Motor neuron (in vitro differentiated cells): ENCODE data around the gene ATF3. TPM values are rescaled to one million over a fixed set of nuclear protein-coding genes. Genes with fewer than 3 reads are reported as not detected.
"Not testable (repeated sequence)": the region's sequence is repeated elsewhere in the genome, so short reads cannot be mapped to it uniquely, and the experiment has no call there.

Experiments used
- ATAC-seq, 8 experiments: fragments of 200-7000 bp; cut with Tn5 transposase; replicated peaks in 6 of 8; 2 replicates each; pipeline ENCODE4 v1.8.0; 2021; ENCODE audit warnings: mild to moderate bottlenecking in 8 of 8, moderate library complexity in 8 of 8
- H3K27ac ChIP-seq, 2 donors: fragments of 250-450 bp; sonication (Bioruptor Pico); 2 replicates each; pipeline ENCODE4 v1.9.0; 2021; ENCODE audit warnings: antibody characterized with exemption in 2 of 2, mild to moderate bottlenecking in 2 of 2, moderate library complexity in 1 of 2
- H3K4me1 ChIP-seq, 2 donors: fragments of 250-450 bp; sonication (Bioruptor Pico); replicated peaks in 1 of 2; 2 replicates each; pipeline ENCODE4 v1.6.1; 2021; ENCODE audit warnings: antibody characterized with exemption in 2 of 2, mild to moderate bottlenecking in 2 of 2, moderate library complexity in 1 of 2
- H3K4me3 ChIP-seq, 5 donors: fragments of 250-450 bp; sonication (Bioruptor Pico); 2 replicates each; pipeline ENCODE4 v1.9.0; 2021; ENCODE audit warnings: antibody characterized with exemption in 5 of 5, mild to moderate bottlenecking in 5 of 5, moderate library complexity in 4 of 5
- WGBS, 10 experiments: fragments of 450-650 bp; shearing (Covaris generic); methylation state at CpG; one replicate each; pipeline ENCODE4 v1.0.0; 2022; 5-methylcytosine and 5-hydroxymethylcytosine counted together
- in situ Hi-C, 9 experiments: fragments of 400-800 bp; cut with MboI; loops; one replicate each; pipeline ENCODE4 v1.15.0; 2021; ENCODE audit warnings: low sequenced_read_pairs in 9 of 9, low pct_unique_long_range_greater_than_20kb in 2 of 9; ENCODE audit not compliant: unreplicated experiment in 9 of 9
- total RNA-seq, 8 experiments: library from RNA; unstranded; fragments of 300-600 nt; gene quantifications; 2 replicates each; pipeline versions ENCODE4 v1.2.3 to v1.2.4, GENCODE V29; 2022

The ATF3 gene
- total RNA-seq, 8 experiments from 2014 or later: 14.5 to 244 (median 28.7) TPM

- H3K4me1 ChIP-seq: peaks cover 0 to 2% of the 10 kb centered on the region in 2 donors
- H3K27ac ChIP-seq: no peak overlapping the region
- ATAC-seq: no peak
- in situ Hi-C loops: no loop called here
- no peak overlapping the region for H3K4me3 ChIP-seq
- WGBS, 10 experiments: 60 to 88% (median 84%) methylated on average over 1 to 5 of the region's 5 CpGs; no CpG with 5 or more reads in 4 of the 10 experiments
These were observed 19.5 kb downstream of the ATF3 start for GRCh38 chr1:212628046-212628445.

GRCh38 chr1:212628813-212629415 is 20.4 kb downstream of the ATF3 start:
- in situ Hi-C loops: no loop called here
- no peak for ATAC-seq
- WGBS, 10 experiments: 82 to 100% (median 89%) methylated on average over 1 to 5 of the region's 7 CpGs
- H3K4me3 ChIP-seq: no peak overlapping the region
- H3K27ac ChIP-seq: no peak overlapping the region
- H3K4me1 ChIP-seq: peaks cover 0 to 2% of the 10 kb centered on the region in 2 donors

DNA sequence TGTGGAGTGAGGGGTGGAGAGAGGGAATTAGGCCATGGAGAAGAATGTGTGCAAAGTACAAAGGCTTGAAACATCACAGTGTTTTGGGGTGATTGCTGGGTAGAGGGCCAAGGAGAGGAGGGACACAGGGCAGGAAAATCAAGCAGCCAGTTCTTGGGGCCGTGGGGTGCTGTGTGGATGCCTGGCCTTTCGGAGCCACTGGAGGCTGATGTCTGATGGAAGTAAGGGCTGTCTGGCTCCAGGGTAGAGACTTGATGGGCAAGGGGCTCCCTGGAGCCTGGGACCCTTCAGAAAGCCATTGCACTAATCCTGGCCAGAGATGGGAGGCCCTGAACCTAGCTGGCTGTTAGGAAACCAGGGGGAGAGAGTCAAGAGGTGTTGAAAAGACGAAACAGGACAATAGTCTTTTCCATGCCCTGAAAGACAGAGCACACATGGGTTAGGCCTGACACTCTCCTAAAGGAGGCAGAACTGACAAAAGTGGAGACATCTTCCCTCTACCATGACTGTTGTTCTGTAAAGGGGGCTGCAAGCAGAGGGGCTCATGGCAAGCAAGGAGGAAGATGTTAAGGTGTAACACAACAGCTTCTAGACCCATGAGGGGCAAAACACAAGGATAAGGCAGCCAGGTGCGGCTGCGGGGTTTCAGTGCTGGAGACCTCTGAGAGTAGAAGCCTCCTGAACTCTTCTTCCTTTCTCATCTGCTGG is 21.0 kb downstream of the ATF3 start:
- in situ Hi-C loops: no loop called here
- ATAC-seq: no peak
- no peak overlapping the region for H3K27ac ChIP-seq
- 46 to 100% (median 66%) methylated on average over 2 to 4 of the region's 5 CpGs; no CpG with 5 or more reads in 6 of the 10 experiments for WGBS, 10 experiments
- peaks cover 0 to 2% of the 10 kb centered on the region in 2 donors for H3K4me1 ChIP-seq
- no peak overlapping the region for H3K4me3 ChIP-seq

DNA sequence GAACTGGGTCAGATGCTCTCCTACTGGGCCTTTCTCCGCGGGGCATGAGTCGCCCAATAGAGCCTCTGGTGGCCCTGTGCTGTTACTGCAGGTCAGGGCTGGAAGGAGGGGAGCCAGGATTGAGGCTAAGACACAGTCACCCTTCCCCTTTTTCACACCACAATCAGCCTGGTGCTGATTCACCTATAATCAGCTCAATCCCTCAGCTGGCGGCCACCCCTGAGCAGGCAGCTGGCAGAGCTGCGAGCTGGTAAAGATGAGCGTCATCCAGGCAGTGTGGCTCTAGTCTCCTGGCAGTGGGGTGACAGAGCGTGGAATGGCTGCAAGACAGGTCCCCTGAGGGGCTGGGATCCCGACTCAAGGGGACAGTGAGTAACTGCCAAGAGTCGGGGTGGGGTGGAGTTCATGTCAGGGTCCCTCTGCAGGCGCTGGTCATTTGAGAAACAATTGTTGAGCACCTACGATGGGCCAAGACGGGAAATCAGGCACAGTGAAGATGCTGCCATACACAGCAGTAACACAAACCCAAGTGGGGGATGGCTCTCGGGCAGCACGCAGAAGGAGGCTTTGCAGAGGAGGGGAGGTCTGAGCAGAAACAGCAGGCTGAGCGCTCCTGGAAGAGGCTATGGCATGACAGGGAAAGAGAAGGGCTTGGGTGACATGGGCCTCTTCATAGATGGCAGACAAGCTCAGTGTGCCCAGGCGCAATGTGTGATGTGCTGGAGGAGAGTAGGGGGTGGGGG is 21.8 kb downstream of the ATF3 start:
- Histone ChIP-seq H3K27ac (no peak overlapping the region), H3K4me3 (no peak overlapping the region), H3K4me1 (peaks cover 0 to 2% of the 10 kb centered on the region in 2 donors)
- ATAC-seq: peak; percentile 15 to 96 (median 91)
- in situ Hi-C loops: no loop called here
- WGBS, 10 experiments: 40 to 92% (median 66%) methylated on average over 1 to 15 of the region's 16 CpGs

DNA sequence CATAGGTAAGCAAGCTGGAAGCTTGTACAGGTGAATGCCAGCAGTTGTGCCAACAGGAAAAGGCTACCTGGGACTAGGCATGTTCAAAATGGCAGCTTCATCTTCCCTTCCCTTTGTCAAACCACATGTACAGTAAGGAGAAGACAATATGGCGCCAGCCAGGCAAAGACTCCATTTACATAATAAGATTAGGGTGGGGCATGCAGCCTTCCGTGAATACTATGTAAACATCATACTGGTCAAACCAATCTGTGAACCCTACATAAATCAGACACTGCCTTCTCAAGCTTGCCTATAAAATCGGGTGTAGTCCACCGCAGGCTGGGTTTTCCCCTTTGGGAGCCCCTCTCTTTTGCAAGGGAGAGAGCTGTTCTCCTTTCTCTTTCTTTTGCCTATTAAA is 24.6 kb downstream of the ATF3 start:
- WGBS, 10 experiments: 20 to 98% (median 80%) methylated on average over 1 to 4 of the region's 4 CpGs; no CpG with 5 or more reads in 2 of the 10 experiments
- peak in 3 of 8 experiments; percentile 20 to 56 (median 52) for ATAC-seq
- in situ Hi-C loops: no loop called here

DNA sequence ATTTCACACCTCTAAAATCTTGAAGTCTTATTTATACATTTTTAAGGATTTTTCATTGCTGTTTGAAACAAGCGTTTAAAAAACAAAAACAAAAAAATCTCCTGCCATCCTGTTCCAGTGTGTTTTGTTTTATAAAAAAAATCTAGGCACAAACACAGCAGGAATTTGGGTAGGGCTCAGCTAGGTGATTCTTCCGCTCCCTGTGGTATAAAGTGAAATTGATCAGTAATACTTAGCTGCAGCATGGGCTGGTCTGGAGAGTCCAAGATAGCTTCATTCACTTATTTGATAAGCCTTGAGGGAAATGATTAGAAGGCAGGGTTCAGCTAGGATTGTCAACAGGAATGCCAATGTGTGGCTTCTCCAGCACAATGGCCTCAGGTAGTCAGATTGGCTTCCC is 25.7 kb downstream of the ATF3 start:
- H3K4me3 ChIP-seq: no peak overlapping the region
- in situ Hi-C loops: no loop called here
- H3K27ac ChIP-seq: no peak overlapping the region
- 55 to 100% (median 93%) methylated on average over 1 to 2 of the region's 2 CpGs; no CpG with 5 or more reads in 1 of the 10 experiments for WGBS, 10 experiments
- peaks cover 0 to 11% of the 10 kb centered on the region in 2 donors for H3K4me1 ChIP-seq
- ATAC-seq: no peak

More for the DNA sequence above, 24.6 kb downstream of the ATF3 start:
- H3K27ac ChIP-seq: no peak overlapping the region
- peaks cover 0 to 11% of the 10 kb centered on the region in 2 donors for H3K4me1 ChIP-seq
- no peak overlapping the region for H3K4me3 ChIP-seq

- no peak overlapping the region for H3K27ac ChIP-seq
- H3K4me3 ChIP-seq: no peak overlapping the region
- WGBS, 10 experiments: 57 to 83% (median 83%) methylated on average over 1 of the region's 1 CpG; no CpG with 5 or more reads in 7 of the 10 experiments
- peak in 2 of 8 experiments; percentile 38 to 68 for ATAC-seq
- H3K4me1 ChIP-seq: peaks cover 0 to 8% of the 10 kb centered on the region in 2 donors
- in situ Hi-C loops: no loop called here
These were observed 26.6 kb downstream of the ATF3 start for GRCh38 chr1:212635141-212635631.

DNA sequence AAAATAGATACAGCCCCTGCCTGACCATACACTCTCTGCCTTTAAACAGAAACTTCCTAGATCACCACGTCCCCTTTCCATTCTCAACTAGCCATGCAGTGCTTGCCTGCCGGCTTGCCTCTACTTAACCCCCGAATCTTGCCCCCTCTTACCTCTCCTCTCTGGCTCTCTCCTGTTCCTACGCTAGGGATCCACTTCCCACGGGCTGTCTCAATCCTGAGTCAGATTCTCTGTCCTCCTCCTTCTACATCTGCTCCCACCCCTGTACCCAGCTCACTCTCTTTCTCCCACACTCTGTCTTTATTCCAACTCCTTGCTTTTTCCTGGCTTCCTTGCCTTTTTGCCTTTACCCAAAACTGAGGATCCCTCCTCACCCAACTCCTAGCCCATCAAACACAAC is 29.3 kb downstream of the ATF3 start:
- WGBS, 10 experiments: 6 to 90% (median 80%) methylated on average over 1 to 5 of the region's 5 CpGs; no CpG with 5 or more reads in 1 of the 10 experiments
- in situ Hi-C loops: no loop called here
- H3K4me1 ChIP-seq: peaks cover 0 to 8% of the 10 kb centered on the region in 2 donors
- H3K27ac ChIP-seq: no peak overlapping the region
- no peak overlapping the region for H3K4me3 ChIP-seq
- peak in 2 of 8 experiments; percentile 2 to 3 for ATAC-seq

- Histone ChIP-seq H3K4me3 (no peak overlapping the region), H3K4me1 (peaks cover 0 to 8% of the 10 kb centered on the region in 2 donors), H3K27ac (no peak overlapping the region)
- peak in 5 of 8 experiments; percentile 48 to 85 (median 65) for ATAC-seq
- in situ Hi-C loops: no loop called here
- 0 to 52% (median 21%) methylated on average over 1 to 4 of the region's 4 CpGs; no CpG with 5 or more reads in 2 of the 10 experiments for WGBS, 10 experiments
These were observed 30.1 kb downstream of the ATF3 start for GRCh38 chr1:212638492-212639151.

GRCh38 chr1:212639524-212639923 is 31.0 kb downstream of the ATF3 start:
- in situ Hi-C loops, H3K27ac ChIP-seq: not testable (repeated sequence)

DNA sequence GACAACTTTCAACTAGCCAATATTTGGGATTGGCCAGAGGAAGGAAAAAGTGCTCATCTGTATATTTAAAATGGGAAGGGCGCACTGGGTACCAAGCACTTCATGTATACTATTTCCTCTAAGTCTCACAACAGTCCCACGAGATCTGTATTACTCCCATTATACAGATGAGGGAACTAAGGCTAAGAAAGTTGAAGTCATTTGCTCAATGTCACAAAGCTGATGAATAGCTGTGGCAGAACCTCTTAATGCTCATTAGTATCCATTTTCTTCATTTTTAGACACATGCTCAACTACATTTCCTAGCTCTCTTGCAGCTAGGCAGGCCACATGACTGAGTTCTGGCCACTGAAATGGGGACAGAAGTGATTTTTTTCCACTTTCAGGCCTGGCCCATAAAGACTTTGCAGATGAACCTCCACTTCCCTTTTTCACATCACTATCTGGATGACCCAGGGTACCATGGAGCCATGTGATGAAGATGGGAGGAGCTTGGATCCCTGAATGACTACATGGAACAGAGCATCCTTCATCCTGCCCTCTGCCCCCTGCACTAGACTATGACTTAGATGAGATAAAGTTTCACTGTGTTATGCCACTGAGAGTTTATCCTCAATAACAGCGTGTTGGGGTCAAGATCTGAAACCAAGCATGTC is 31.8 kb downstream of the ATF3 start:
- 86 to 100% (median 95%) methylated on average over 1 to 3 of the region's 3 CpGs; no CpG with 5 or more reads in 2 of the 10 experiments for WGBS, 10 experiments
- ATAC-seq: no peak
- Histone ChIP-seq H3K27ac (no peak overlapping the region), H3K4me3 (no peak overlapping the region), H3K4me1 (peaks cover 0 to 9% of the 10 kb centered on the region in 2 donors)
- in situ Hi-C loops: no loop called here

More at GRCh38 chr1:212639524-212639923, 31.0 kb downstream of the ATF3 start:
- WGBS, 10 experiments: 66 to 89% (median 81%) methylated on average over 1 to 2 of the region's 2 CpGs; no CpG with 5 or more reads in 3 of the 10 experiments
- H3K4me3 ChIP-seq, H3K4me1 ChIP-seq, ATAC-seq: not testable (repeated sequence)

GRCh38 chr1:212641956-212642355 is 33.4 kb downstream of the ATF3 start:
- Histone ChIP-seq H3K4me3 (no peak overlapping the region), H3K27ac (no peak overlapping the region), H3K4me1 (peaks cover 0 to 5% of the 10 kb centered on the region in 2 donors)
- in situ Hi-C loops: no loop called here
- peak in 1 of 8 experiments; percentile 29 for ATAC-seq
- WGBS, 10 experiments: 70 to 100% (median 89%) methylated on average over 1 of the region's 1 CpG; no CpG with 5 or more reads in 3 of the 10 experiments
